IPS-NIHi7 (cell line): ENCODE results near the gene APOBEC4.
"Not testable (repeated sequence)": the region's sequence is repeated elsewhere in the genome, so short reads cannot be mapped to it uniquely, and the experiment has no call there.

Experiments
- DNase-seq: peaks from one replicate; pipeline ENCODE4 v3.0.0; 2012; ENCODE audit warnings: mixed read lengths; ENCODE audit errors: extremely low spot score

Gene APOBEC4

GRCh38 chr1:183652547-183653461, at the start of gene APOBEC4:
Gene APOBEC4 (minus strand): TSS chr1:183653316. CDS start chr1:183648781, 4,535 bp downstream.
- DNase-seq: no peak

GRCh38 chr1:183702813-183703198, 49.7 kb upstream of the APOBEC4 start:
- DNase-seq: no peak

- no peak for DNase-seq
Observed at GRCh38 chr1:183702087-183702812, 49.1 kb upstream of the APOBEC4 start.

GRCh38 chr1:183699616-183700160, 46.6 kb upstream of the APOBEC4 start:
- DNase-seq: no peak

- DNase-seq: no peak
Observed at GRCh38 chr1:183697814-183698590, 44.9 kb upstream of the APOBEC4 start.

GRCh38 chr1:183696981-183697380, 43.9 kb upstream of the APOBEC4 start:
- DNase-seq: no peak

- no peak for DNase-seq
Observed at GRCh38 chr1:183694755-183695154, 41.6 kb upstream of the APOBEC4 start.

GRCh38 chr1:183694066-183694465, 41.0 kb upstream of the APOBEC4 start:
- DNase-seq: no peak

- DNase-seq: no peak
Observed at GRCh38 chr1:183693521-183693920, 40.4 kb upstream of the APOBEC4 start.

- DNase-seq: no peak
Observed at GRCh38 chr1:183689762-183690204, 36.7 kb upstream of the APOBEC4 start.

- no peak for DNase-seq
Observed at GRCh38 chr1:183688341-183689060, 35.4 kb upstream of the APOBEC4 start.

GRCh38 chr1:183687546-183688304, 34.6 kb upstream of the APOBEC4 start:
- DNase-seq: no peak

GRCh38 chr1:183686229-183686628, 33.1 kb upstream of the APOBEC4 start:
- DNase-seq: no peak

GRCh38 chr1:183685112-183685713, 32.1 kb upstream of the APOBEC4 start:
- DNase-seq: peak; percentile 82

GRCh38 chr1:183679363-183679762, 26.2 kb upstream of the APOBEC4 start:
- not testable (repeated sequence) for DNase-seq

GRCh38 chr1:183678819-183679218, 25.7 kb upstream of the APOBEC4 start:
- no peak for DNase-seq

- DNase-seq: no peak
Observed at GRCh38 chr1:183676586-183677189, 23.6 kb upstream of the APOBEC4 start.

- DNase-seq: no peak
Observed at GRCh38 chr1:183675883-183676585, 22.9 kb upstream of the APOBEC4 start.

GRCh38 chr1:183675381-183675780, 22.3 kb upstream of the APOBEC4 start:
- DNase-seq: no peak
